COLO829 (cell line): ENCODE data around the gene FBXO38.

ENCODE experiments used
- DNase-seq: peaks from one replicate; pipeline ENCODE4 v3.0.0; 2012; ENCODE audit warnings: low spot score

FBXO38 gene, protein sequence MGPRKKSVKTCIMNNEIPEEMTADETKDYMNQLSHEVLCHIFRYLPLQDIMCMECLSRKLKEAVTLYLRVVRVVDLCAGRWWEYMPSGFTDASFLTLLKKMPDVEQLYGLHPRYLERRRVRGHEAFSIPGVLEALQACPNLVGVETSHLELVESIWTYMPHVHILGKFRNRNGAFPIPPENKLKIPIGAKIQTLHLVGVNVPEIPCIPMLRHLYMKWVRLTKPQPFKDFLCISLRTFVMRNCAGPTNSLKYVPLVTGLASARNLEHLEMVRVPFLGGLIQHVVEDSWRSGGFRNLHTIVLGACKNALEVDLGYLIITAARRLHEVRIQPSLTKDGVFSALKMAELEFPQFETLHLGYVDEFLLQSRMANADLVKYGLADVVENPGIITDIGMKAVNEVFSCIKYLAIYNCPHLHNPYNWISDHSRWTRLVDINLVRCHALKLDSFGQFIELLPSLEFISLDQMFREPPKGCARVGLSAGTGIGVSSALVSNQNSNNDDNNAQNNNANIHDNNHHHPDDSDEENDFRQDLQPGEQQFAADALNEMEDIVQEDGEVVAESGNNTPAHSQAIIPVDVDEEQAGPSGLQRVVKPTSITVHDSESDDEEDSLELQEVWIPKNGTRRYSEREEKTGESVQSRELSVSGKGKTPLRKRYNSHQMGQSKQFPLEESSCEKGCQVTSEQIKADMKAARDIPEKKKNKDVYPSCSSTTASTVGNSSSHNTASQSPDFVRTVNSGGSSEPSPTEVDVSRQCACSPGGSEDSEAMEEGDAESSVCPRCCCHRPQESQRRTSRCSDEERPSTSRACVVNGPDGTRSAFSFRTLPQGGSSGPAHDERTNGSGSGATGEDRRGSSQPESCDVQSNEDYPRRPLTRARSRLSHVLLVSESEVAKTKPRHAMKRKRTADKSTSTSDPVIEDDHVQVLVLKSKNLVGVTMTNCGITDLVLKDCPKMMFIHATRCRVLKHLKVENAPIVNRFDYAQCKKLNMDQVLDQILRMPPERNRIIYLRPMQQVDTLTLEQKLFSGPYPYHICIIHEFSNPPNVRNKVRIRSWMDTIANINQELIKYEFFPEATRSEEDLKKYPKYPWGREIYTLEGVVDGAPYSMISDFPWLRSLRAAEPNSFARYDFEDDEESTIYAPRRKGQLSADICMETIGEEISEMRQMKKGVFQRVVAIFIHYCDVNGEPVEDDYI

DNA sequence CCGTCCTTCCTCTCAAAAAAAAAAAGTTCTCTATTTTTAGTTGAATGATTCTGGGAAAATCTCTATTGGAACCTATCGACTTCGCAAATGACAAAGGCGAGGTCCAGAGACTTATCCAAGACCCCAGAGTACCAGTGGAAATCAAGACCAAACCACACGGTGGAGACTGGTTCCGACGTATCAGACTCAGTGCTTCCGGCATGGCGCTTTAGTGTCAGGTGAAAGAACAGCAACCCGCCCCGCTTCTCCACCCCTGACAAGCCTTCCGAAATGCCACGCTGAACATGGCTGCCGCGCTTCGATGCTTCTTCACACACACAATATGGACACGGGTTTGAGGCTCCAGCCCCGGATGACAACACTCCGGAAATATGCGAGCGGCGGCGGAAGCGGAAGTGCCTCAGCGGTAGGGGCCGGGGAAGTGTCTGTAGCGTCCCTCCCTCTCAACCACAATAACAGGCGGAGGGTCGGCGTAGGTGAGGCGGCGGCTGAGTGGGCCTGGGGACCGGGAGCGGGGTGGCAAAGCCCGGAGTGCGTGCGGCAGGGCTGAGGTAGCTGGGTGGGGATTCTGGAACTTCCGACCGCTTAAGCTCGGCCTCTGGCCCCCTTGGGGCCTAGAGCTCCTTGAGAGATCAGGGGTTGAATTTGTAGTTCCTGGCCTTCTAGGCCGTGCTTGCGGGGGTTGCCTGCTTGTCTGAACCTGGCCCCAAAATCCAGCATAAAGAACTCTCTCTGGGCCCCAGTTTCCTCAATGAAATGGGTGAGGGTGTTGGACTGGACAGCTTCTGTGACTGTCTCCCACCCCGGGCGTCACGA, at the start of gene FBXO38:
Gene FBXO38, plus strand, starts transcription at position 395 of the 816 bp plus-strand sequence. CDS start 10,819 bp downstream, outside the sequence.
- DNase-seq, result peak; percentile 91

DNA sequence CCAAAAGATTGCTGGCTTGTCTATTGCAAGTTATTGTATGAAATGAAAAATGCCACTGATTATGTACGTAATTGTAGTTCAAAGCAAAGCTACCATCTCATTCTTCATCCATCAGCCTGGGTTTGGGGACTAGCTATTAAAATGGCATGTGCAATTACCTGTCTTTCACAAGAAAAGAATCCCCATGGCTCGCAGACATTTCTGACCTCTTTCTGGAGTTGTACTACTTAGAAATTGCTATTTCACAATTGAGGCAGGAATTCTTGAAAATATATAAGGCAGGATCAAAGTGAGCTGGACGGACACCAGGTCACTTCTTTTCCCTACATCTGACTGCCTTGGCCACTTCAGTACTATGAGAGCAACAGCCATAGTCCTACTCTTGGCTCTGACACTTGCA, 48.5 kb upstream of the FBXO38 start, which contains the start of gene SPINK9:
Gene SPINK9, plus strand, starts transcription at position 301 of the 400 bp plus-strand sequence. Its CDS starts 55 bp downstream, at position 356.
- DNase-seq, result no peak

DNA sequence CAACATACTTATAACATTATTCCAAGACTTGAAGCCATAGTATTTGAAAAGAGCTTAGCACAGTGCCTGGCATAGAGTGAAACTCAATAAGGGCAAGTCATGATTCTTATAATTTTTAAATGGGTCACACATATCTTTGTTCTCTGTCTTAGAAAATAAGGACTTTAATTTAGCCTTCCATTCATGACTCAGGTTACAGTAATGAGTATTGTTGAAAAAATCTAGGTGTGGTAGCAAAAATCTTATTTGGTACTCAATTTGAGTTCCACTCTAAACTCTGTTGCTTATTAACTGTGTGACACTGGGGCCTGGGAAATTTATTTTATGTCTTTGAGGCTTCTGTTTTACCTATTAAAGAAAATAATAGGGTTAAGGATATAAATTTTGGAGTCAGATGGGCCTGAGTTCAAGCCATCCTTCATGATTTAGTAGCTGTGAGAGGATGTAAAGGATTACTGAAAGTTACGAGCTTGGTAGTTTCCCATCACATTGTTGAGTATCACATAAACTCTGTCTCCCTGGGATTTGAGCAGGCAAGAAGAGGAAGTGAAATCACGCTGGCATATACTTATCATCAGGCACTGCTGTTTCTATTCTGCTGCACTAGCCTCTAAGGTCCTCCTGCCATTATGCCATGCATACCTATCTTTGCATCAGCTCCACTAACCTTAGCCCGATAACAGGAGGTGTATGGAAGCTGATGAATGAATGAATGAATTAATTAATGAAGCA, 46.9 kb upstream of the FBXO38 start:
- no peak for DNase-seq

DNA sequence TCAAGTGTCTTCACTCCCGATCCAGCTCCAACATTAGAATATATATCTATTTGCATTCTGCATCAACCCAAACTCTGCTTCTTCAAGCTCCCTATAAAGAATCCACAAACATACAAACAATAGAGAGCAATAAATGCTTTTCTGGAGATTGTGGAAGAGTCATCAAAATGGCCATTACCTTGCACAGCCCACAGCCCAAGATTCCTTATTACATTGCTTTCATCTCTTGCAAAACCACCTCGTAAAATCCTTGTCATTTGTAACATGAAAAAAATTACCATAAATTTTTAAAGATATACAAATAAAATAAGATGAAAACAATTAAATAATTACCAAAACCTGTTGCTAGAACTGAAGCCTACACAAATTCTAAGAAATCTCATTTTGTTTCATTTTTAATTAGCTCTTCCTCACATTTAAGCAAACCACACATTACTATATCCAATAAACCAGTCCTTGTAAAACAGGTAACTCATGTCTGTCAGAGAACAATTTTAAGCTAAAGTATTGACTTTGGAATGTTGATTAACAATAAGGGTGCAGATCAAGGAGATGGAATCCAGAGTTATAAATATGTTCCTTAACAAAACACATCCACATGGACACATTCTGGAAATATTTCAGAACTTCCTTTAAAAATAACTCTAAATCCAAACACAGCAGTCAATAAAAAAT, 41.2 kb upstream of the FBXO38 start:
- no peak for DNase-seq

DNA sequence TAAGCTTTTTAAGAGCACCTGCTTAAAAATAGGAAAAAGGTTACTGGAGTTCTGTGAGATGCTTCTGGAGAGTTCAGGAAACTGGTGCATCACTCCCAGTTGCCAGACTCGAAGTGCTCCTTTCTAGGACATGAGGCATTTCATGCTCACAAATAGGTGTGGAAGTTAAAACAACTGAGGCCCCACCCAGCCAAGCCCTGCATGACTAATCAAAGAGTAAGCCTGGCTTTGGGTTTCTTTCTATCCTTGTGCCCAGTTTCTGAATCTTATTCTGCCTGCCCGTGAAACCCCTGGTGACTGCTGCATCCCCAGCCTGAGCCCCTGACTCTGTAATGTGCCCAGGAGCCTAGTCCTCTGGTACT, 40.7 kb upstream of the FBXO38 start:
- DNase-seq, result no peak

DNA sequence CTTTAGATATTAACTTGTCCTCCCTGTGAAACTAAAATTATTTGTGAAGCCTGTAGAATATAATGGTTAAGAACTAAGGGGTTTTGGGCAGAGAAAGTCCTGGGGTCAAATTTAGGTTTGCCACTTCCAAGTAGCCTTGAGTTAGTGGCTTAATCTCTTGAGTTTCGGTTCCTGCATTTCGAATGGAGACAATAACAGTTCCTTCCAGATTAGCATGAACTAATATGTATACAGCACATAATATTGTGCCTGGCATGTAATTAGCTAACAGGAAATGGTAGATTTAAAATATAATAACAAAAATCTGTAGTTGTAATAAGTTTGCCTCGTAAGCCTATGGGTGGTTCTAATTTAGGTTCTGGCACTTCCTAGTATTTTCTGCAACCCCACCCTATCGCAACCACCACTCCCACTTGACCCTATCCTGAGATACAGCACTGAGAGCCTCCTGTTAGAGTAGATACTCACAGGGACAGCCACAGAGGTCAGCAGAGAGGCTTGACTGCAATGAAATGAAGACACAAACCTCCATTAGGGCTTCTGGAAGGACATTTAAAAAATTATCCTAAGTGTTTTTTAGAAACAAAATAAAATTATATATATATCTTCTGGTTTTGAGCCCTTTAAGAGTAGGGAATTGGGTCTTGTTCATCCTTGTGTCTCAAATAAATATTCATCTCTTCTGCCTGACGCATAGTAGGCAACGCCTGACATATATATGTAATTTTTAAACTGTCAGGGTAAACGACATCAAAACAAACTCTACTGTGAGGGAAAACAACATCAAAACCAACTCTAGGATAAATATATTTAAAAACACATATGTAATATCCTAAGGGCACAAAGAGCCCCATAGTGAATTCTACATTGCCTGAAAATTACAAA, 39.9 kb upstream of the FBXO38 start:
- DNase-seq, result no peak

DNA sequence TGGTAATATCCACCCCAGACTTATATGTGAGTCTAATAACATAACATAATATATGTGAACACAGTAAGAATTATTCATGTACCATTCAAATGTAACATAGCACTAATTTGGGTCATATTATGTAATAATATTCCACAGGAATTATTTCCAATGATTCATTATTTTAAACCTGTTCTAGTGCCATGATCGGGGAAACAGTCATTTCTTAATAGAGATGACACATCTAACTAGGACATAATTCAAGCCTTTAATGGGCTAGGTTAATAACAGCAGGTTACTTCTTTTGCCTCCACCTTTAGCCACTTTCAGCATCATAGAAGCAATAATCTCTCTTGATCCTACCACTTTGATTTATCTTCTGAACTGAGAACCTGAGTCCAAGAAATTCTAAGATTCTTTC, 36.1 kb upstream of the FBXO38 start:
- DNase-seq, result no peak

DNA sequence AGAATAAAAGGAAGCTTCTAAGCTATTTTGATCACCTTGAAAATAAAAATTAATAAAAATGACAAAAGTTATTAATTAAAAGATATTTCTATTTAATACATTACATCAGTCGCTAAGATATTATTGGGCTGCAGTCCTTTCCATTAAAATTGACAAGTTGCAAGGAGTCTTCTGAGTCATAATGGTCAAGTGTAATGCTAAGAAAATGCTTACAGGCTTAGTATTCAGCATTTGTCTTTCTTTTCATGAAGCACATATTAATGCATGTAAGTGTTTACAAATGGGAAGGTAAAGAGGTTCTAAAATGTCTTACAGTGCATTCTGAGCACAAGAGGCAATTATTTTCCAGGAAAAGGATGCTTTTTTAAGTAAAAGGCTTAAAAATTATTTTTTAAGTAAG, 31.1 kb upstream of the FBXO38 start:
- DNase-seq, result no peak

DNA sequence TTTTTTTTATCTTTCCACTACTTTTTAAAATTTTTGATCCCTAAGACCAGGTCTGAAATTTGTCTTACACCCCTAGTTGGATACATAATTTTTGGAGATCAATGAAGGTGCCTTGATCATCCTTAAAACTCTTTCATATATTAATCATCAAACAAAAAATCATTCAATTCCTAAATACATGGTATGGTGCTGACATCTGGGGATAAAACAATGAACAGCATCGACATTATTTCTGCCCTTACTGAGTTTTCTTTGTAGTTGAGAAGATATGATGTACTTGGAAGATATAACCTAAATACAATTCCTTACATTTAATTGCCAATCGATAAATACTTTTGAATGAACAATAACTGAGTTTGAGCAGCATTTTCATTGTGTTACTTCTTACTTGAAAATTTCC, 30.1 kb upstream of the FBXO38 start:
- no peak for DNase-seq

DNA sequence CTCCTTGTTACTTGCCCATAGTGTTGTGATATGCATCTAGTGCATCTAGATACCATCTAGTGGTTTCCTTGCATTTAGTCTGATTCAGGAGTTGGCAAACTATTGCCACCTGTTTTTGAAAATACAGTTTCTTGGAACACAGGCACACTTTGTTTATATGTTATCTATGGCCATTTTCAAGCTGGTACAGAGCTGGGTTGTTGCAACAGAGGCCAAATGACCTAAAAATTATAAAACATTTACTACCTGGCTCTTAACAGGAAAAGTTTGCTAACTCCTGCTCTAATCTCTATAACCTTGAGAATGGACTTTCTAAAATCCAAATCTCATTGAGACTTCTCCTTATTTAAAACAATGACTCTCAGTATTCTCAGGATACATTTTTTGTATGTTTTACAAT, 19.4 kb upstream of the FBXO38 start:
- no peak for DNase-seq

DNA sequence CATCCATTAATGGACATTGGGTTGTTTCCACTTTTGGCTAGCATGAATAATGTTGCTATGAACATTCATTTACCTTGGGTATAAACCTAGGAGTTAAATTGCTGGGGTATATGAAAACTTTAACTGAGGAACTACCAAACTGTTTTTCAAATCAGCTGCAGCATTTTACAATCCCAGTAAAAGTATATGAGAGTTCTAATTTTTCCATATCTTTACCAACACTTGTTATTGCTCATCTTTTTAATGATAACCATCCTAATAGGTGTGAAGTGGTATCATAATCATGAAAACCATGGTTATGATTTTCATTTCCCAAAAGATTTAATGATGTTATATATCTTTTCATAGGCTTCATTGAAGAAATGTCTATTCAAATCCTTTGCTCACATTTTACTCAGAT, 15.5 kb upstream of the FBXO38 start:
- no peak for DNase-seq

DNA sequence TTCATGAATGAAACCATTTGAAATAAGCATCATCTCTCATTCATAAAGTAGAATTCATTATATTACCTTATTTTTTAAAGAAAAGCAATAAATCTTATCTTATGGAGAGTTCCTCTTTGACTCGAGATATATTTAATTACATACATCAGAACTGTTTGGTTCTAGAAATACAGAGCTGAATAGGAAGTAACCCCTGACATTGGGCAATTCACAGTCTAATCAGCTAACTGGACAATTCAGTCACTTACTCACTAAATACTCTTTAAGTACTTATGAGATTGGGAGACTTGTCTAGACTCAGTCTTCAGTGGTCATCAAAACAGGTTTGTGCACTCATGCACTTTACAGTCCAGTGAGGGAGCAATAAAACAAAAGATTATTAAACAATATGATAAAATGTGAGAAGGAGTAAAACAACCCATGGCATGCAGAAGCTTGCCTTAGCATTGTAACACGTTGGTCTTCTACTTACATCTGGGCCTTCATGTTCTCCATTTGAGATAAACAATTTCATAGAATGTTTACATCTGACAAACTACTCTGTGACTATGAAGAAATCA, 11.5 kb upstream of the FBXO38 start:
- no peak for DNase-seq

DNA sequence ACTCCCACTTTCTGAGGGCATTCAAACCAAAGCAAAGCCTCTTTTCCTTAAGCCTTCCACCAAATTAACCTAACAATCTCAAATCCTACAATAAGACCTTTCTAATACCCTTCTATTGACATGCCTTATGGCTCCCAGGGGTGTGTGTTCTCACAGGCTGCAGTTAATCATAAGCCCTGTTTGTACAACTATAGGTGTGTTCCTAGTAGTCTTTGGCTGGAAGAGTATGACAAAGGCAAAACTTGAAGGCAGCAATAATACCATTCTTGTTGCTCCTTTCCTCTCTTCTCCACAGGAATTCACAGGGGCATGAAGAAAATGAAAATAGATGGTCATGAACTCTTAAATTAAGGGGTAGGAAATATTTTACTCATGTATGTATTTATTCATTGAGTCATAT, 10.9 kb upstream of the FBXO38 start:
- no peak for DNase-seq

DNA sequence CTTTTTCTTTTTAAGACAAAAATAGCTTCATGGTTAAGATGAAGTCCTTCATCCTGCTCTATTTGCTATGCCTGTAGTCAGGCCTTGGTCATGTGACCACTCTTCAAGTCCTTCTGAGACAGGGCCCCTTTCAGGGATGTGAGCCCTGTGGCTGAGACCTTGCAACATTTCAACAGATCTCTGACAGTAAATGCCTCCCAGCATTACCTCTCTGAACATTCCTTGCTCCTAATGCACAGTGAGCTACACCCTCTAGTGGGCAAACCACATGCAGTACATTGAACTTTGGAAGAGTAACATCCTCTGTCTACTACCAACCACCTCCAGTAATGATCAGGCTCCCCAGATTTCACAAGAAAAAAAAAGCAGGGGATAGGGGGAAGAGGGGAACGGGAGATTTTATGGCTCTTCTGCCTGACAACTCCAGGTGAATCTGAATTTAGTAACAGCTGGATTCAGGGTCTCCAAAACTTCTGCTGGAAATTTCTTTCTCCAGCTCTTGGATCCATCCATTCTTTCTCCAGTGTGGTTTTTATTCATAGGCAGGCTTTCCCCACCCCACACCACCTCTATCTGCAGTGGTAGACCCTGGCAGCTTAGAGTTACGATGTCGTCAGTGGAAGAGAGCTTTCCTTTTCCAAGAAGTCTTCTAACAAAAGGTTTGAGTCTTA, 8.9 kb upstream of the FBXO38 start:
- peak; percentile 58 for DNase-seq

DNA sequence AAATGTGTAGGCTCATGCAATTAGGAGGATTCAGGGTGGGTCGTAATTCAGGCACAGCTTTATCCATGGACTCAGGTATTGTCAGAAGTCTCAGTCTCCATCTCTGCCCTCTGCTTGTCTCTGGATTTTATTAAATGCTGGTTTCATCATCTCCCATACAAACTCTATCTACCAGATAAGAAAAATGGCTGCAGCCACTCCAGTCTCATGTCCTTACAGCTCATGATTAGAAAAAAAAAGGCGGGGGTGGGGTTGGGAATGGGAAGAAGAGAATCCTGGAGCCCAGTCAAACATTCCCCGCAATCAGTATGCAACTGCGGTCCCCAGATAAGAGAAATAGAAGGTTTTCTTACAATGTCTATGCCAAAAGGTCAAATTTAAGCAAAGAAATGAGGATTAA, 7.6 kb upstream of the FBXO38 start:
- no peak for DNase-seq

DNA sequence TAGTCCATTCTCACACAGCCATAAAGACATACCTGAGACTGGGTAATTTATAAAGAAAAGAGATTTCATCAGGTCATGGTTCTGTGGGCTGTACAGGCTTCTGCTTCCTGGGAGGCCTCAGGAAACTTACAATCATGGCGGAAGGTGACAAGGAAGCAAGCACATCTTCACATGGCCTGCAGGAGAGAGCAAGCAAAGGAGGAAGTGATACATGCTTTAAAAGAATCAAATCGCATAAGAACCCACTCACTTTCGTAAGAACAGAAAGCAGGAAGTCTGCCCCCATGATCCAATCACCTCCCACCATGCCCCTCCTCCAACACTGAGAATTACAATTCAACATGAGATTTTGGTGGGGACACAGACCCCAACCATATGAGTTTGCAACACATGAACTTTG, 5.1 kb upstream of the FBXO38 start:
- DNase-seq, result no peak

DNA sequence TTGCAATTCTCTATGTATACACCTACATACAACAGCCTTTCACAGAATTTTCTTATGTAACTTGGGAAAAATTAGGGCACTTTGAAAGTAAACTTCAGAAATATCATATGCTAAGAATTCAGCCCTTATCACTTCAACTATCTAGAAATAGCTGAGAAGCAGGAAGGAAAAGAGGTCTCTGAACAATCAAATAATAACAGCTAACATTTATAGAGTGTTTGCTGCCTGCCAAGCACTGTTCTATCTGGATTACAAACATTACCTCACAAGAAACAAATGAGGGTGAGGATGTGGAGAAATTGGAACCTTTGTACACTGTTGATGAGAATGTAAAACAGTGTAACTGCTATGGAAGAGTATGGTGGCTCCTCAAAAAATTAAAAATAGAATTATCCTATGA, 4.4 kb upstream of the FBXO38 start:
- DNase-seq, result no peak

DNA sequence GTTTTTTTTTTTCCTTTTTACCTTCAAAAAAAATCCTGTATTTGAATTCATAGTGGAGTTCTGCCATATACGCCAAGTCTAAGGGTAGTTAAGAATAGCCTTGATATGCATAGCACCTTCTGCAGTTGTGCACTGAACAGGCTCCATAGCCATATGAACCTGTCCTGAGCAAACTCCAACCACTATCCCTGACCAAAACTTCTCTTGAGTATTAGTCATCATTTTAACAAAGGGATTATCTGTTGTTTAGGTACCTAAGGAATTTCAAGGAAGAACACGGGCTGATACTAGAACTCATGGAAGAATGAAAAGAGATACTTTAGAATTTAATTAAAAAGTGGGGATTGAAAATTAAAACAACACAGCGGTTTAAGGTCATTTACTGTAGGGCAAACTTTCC, 1.9 kb upstream of the FBXO38 start:
- no peak for DNase-seq
